HG02840 (cell line): Measurements from ENCODE around the gene UQCR11.

Source experiments
- ATAC-seq: cut with Tn5 transposase; IDR thresholded peaks from one replicate; pipeline ENCODE4 v1.9.1; 2021; ENCODE audit warnings: mild to moderate bottlenecking, moderate library complexity, moderate number of reproducible peaks; ENCODE audit not compliant: unreplicated experiment, low FRiP score

The UQCR11 gene

GRCh38 chr19:1549332-1549945 lies 55.8 kb downstream of the UQCR11 start:
- no peak for ATAC-seq
